ENCODE results near the gene REXO1.

- TF ChIP-seq CTCF (conservative IDR thresholded peaks at IDR 0.05), result no peak
- no peak for TF ChIP-seq EZH2 (IDR thresholded peaks at IDR 0.05; ENCODE audit: low read depth)
Measured at GRCh38 chr19:1854542-1855039, 6.3 kb upstream of the REXO1 start.

All from PC-9 (cell line).